LHCN-M2 (cell line): Measurements from ENCODE around the gene HPCAL4. TPM values are rescaled to one million over a fixed set of nuclear protein-coding genes. Genes with fewer than 3 reads are reported as not detected.
A peak's percentile ranks its signal among the peaks of the same experiment; 100 is the strongest.

ENCODE experiments used
- DNase-seq: peaks from one replicate; pipeline ENCODE4 v3.0.0-alpha.2; 2012; ENCODE audit warnings: low read depth
- total RNA-seq: library from RNA; depleted of rRNA; stranded (reverse); fragments of >200 nt; gene quantifications from 2 replicates; pipeline ENCODE4 v1.2.3, GENCODE V29; 2014

Gene HPCAL4
- total RNA-seq, 1 experiment from 2014 or later: 3.1 TPM

DNA sequence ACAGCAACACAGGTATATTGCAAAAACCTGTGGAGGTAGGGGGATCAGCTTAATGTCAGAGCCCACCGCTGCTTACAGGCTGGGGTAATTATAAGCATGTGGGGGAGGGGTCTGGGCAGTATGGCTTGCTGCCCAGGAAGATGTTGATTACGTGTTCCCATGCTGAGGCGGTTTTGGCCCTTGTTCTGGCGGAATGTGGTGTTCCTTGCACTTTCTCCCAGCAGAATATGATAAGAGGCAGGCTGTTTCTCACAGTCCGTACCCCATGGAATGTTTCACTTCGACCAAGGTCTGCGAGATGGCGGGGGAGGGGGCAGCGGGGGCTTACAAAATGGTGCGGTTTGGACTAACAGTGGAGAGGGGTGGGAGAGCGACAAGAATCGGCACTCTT is 9.8 kb upstream of the HPCAL4 start:
- peak; percentile 23 for DNase-seq

DNA sequence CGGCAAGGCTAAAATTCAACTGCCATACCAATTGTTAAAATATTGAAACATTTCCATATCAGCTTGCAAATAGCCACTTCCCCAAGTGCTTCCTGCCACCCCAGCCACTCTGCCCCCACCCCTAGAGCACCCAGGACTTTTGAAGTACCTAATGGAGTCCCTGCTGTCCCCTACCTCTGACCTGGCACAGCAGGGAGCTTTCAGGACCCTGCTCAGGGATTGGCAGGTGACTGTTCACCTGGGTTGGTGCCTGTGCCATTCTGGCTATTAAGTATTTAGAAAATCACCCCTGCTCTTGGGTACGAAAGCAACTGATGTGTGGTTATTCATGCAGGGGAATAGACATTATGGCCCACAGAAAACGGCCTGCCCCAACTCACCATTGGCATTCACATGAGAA is 9.1 kb upstream of the HPCAL4 start:
- DNase-seq: no peak

DNA sequence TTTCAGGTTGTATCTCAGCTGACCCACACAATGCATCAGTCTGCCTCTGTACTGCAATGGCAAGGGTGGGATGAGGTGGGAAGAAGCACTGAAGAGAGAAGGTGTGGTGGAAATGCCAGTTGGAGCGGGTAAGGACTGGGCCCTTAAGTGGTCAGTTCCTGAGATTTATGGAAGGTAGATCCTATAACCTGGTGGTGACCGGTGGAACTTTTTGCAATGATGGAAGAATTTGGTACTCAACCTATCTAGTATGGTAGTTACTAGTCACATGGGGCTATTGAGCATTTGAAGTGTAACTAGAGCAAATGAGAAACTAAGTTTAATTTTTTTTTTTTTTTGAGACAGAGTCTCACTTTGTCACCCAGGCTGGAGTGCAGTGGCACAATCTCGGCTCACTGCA is 8.2 kb upstream of the HPCAL4 start:
- DNase-seq: no peak

DNA sequence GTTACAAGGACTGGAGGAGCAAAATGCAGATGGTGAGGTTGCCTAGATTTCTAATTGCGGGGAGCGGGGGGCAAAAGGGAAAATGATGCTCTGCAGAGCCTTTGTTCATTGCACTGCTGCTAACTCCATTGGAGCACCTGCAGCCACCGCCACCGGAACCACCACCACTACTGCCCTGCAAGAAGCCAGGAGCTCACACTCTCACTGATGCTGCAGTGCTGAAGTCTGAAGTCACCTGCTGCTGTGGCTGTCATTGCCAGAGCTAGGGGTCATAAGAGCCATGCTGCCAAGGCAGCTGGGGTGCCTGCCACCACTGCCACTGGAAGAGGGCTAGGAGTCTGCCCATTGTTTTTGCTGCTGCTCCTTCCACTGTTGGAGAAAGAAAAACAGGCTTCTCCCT is 7.3 kb upstream of the HPCAL4 start:
- no peak for DNase-seq

DNA sequence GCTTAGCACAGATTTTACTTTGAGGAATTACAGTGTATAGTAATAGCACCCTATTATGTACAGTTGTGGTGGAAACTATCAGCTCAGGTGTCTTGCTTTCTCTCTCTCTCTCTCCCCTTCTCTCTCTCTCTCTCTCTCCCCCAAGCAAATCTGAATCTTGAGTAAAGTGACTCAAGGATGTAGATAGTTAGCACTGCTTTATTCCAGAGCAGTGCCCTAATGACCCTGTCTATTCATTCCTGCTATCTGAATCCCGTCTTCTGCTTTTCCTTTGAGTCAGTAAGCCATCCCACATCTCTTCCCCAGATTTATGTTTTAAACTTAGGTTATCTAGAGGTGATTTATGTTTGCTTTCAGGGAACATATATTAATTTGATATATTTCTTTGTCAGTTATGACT is 5.2 kb upstream of the HPCAL4 start:
- no peak for DNase-seq

DNA sequence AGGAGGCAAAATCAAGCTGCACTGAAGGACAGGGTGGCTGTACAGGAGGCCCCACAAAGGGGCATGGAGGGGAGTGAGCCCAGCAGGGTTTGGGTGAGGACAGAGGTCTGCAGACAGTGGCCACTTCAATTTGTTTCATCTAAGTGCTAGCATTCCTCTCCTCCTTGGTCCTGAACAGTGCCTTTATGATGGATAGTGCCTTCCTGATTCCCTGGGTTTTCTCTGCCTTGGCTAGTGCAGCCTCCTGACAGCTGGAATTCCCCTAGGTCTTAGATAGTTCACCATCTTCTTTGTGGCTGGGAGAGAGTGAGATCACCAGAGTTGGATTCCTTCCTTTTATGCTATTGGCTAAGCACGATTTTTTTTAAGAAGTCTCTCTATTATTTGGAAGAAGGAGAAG is 3.8 kb upstream of the HPCAL4 start:
- peak; percentile 28 for DNase-seq

DNA sequence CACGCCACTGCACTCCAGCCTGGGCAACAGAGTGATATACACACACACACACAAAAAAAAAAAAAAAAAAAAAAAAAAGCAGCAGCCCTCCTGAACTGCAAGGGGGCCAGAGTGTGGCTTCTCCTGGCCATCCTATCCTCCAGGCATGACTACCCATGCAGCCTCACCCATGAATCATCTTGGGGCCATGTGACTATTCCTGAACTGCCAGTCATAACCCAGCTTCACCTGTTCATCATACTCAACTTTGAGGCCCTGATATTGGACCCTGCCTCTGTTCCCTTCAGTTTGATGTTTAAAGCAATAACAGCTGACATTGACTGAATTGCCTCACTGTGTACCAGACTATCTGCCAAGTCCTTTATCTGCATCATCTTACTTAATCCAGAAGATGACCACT is 2.8 kb upstream of the HPCAL4 start:
- DNase-seq: peak; percentile 97

DNA sequence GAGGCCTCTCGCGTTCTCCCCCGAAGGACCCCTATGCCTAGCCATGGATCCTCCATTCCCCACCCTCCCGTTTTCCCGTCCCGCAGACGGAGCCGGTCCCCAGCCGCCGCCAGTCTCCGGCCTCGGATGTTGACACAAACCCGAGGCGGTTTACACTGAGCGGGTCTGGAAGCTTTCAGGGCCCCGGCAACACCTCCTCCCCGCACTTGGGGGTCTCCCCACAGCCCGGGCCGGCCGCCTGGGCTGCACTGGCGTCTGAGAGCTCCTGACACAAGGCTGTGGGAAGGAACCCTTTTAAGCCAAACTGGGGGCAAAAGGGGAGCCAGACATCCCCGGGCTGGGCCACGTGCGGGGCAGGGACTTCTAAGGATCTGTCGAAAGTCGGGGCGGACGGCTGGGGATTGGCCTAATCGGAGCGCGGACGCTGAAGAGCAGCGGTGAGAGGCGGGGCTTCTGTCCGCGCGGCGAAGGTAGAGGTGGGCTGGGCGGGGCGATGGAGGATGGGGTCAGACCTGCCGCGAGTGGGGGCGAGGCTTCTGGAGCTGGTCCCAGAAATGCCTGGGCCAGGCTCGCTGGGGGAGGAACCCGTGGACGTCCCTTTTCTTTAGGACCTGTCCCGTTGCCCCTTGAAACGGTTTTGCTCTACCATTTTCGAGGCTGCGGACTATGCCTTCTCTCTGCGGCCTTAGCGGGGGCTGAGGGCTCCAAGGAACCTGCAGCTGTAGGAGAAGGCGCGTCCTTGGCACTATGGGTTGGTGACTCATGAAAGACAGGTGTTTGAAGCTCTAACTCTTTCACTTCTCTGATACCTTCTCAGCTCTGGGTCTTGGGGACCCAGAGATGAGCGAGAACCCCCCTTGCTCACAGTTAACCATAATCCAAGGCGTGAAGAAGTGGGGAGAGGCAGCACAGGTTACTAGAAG is 1.2 kb upstream of the HPCAL4 start:
- no peak for DNase-seq

DNA sequence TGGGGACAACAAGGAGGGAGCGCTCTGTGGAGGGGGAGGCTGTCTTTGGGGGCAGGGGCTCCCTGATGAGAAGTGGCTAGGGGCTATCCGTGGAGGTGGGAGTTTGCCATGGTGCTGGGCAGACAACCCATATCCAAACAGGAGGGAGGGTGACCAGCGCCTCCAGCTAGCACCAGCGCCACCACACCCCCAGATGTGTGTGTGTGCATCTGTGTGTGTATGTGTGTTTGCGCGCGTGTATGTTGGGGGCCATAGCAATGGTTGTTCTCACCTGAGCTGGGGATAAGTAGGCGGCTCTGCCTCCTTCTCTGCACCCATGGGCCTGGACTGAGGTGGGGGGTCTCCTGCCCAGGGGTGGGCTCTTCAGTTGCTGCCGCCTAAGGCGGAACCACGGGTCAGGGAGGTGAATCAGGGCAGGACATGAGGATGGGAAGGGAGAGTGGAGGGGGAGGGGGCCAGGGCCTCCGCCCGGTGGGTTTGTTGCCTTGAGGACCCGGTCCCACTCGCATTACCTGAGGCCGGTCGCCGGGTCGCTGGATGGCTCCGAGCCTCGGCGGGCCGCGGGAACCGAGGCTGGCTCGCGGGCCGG is 345 bp downstream of the HPCAL4 start:
- DNase-seq: no peak

DNA sequence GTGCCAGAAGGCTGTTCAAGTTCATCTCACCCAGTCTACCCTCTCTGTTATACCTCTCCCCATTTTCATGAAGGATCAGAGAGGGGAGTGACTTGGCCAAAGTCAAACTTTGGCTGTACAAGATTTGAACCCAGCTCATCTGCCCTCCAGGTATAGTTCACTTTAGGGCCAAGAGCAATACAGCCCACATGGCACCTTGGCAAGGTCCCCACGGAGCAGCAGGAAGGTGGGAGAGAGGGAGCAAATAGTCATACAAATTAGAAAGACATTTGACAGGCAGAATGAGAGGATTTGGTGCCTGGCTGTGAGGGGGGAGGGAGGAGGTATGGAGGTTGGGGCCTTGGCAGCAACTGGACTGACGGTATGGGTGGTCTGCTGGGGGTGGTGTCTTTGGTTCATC is 1.0 kb downstream of the HPCAL4 start:
- no peak for DNase-seq

DNA sequence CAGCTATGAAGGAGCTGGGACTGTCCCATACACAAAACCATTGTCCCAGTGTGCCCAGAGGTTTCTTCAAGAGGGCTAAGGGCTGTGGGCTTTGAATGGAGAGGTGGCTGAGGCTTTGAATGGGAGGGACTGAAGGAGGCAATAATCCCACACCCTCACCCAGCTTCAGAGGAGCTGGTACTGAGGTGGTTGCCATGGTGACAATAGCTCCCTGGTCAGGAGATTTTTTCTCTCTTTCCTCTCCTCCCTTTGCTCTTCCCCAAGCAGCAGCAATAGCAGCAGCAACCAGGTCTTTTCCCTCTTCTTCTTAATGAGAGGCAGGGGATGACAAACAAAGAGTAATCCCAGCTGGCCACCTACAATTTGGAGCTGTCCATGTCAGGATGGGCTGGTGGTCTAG is 1.6 kb downstream of the HPCAL4 start:
- DNase-seq: no peak

DNA sequence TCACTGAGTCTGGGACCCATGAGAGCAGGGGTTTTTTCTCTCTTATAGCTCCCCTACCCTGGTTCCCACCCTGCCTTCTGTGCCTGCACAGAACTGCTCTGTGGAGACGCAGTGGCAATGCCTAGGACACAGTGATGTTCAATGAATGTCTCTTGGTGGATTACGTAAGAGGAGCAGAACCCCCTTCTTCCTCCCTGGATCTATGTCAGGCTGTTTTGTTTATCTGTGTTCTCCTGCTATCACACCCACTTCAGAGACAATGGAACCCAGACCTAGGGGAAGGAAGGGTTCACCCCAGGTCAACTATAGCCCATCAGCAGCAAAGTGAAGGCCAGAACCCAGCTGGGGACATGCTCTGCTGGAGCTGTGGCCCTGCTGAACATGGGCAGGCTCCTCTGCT is 2.0 kb downstream of the HPCAL4 start:
- DNase-seq: no peak

DNA sequence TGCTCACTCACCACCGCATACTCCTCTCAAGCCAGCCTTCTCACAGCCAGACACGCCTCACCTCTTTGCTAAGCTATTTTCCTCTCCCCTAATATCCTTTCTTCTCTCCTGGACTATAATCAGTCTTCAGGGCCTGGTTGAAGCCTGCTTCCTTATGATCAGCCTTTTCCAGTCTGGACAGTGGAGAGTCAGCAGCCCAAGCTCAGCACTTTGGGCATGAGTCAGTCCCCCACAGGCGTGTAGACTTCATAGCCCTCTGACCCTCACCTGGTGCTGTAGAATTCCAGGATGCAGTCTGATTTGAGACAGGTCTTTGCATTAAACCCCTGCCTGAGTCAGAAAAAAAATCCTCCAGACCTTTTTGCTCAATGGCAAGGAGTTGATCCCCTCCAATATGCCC is 2.5 kb downstream of the HPCAL4 start:
- no peak for DNase-seq

DNA sequence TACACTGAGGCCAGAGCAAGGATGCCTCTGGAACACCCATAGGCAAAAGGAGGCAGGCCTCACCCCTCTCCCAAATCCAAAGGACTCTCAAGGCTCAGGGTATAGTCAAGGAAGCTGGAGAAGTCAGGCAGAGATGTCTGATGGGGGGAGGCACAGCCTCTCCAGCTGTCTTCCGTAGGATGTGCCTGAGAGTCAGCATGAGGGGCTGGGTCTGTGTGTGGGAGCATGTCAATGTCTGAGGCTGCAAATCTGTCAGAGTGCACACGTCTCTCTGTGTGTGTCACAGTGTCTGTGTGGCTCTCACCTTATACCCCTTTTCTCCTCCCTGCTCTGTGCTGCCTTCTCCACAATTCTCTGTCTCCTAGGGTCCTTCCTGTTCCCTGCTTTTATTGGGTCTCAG is 4.0 kb downstream of the HPCAL4 start:
- DNase-seq: no peak

DNA sequence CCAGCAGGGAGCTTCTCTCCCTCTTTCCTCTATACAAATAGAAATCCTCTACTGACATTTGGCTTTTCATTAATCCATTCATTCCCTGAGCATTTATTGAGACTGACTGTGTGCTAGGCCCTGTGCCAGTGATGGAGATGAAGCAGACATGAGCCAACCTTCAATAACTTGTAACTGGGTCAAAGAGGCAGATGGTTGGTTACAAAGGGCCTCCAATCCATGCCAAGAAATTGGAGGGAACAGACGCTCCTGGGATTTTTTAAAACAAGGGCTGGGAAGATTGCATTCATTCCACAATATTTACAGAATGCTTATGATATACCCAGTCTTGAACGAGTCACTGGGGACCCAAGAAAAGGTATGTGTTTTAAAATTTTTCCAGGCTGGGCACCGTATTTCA is 6.2 kb downstream of the HPCAL4 start:
- no peak for DNase-seq

DNA sequence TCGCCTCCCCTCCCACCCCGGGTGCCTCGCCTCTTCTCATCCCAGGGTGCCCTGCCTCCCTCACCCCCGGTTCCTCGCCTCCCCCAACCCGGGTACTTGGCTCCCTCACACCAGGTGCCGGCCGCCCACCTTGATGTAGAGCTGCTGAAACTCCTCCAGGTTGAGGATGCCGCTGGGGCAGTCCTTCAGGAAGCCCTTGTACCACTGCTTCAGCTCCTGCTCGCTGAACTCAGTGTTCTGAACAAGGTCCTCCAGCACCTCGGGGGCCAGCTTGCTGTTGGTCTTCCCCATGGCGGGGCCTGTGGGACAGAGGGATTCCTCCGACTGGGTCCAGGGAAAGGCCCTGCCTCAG is 6.9 kb downstream of the HPCAL4 start:
- no peak for DNase-seq

DNA sequence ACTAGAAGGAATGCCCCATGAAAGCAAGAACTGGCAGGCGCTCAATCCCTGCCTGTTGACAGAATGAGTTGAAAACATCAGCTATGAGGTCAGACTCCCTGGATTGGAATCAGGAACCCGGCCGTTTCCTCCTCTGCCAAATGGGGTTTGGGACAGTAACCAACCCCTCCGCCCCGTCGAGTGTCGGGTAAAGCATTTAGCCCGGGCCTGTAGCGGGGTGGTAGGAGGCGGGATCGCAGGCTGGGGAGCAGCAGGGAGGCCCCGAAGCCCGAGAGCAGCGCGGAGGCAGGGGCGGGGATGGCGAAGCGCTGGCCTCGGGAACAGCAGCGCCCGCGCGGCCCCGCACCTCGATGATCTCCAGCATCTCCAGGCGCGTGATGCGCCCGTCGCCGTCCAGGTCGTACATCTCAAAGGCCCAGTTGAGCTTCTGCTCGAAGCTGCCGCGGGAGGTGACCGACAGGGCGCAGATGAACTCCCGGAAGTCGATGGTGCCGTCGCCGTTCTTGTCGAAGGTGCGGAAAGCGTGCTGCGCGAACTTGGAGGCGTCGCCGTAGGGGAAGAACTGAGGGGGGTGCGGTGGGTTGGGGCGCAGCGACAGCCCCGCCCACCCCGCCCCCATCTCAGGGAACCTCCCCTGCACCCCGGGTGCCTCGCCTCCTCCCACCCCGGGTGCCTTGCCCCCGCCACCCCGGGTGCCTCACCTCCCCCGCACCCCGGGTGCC is 7.5 kb downstream of the HPCAL4 start:
- no peak for DNase-seq

DNA sequence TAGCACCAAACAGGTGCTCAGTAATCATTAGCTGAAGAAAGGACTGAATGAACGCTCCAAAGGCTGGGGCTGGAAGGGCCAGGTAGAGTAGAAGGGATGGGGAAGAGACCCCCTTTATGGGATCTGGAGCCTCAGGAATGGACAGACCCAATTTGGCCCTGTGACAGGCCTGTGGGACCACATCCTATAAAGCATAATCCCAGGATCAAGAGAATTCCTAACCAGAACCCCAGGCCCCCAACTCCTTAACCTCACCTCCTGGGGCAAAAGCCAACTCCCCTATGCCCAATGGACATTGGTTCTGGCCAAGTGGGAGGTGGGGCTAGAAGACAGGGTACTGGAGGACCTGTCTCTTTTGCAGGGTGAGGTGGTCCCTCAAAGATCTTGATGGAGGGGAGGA is 9.2 kb downstream of the HPCAL4 start:
- DNase-seq: no peak

DNA sequence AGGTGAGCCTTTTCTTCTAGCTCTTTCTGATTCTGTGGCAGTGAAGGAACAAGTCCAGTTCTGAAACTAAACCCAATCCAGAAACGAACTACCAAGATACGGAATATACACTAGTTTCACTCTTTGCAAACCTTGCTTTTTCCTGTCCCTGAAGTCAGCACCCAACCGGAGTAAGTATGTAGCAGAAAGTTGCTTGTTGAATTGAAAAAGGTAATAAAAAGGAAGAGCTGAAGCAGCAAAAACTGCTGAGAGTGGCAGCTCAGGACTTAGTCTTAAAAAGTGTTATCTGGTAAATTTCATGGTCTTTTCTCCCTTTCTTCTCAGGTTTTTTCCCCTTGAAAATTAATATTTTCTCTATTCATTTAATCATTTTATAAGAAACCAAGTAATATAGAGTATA is 9.9 kb downstream of the HPCAL4 start:
- no peak for DNase-seq

DNA sequence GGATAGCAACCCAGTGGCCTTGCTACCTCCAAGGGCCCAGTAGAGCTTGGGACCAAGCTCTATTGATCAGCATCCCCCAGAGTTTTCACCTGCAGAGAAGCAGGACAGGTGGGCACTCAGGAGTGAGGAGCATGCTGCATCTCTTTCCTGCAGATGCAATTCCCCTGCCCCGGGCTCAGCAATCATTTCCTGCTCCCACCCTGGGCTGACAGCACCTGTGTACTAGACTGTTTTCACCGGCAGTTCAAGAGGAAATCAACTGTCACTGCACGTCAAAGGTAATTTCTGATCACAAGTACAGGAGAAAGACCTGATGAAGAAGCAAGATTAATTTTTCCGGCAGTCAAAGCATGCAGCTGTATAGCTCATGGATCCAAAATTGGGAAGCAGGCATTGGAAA is 10.5 kb downstream of the HPCAL4 start:
- DNase-seq: no peak

DNA sequence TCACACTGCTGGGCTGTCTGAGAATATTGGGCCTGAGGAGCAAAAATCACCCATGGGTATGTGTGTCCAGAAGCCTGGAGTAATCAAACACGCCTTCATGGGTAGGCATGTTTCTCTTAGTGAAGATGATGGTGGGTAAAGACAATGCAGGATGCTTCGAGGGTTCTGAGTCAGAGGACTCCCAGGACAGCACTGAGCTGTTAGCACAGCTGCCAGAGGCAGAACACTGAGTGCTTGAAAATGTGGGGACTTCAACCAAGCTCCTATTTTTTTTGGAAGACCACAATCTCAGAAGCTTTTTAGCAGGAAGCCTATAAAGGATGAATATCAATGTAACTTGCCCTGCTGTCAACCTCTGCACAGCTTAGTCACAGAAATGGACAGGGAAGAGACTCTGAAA is 11.4 kb downstream of the HPCAL4 start:
- peak; percentile 90 for DNase-seq

DNA sequence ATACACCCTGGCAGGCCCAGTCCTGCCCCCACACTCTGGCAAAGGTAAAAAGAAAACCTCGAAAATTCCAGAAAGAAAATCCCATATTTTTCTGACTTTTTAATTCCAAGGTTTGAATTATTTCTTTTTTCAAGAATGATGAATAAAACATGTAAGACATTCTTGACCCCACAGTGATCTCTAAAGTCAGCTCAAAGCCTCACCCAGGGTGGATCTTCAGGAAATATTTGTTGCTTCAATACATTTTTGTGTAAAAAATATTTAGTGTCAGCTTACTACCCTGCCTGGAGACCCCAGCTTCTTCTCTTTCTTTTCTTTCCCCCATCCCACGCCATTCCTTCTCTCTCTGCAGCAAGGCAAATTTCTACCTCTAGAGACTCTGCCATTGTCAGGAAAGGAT is 12.3 kb downstream of the HPCAL4 start:
- no peak for DNase-seq

DNA sequence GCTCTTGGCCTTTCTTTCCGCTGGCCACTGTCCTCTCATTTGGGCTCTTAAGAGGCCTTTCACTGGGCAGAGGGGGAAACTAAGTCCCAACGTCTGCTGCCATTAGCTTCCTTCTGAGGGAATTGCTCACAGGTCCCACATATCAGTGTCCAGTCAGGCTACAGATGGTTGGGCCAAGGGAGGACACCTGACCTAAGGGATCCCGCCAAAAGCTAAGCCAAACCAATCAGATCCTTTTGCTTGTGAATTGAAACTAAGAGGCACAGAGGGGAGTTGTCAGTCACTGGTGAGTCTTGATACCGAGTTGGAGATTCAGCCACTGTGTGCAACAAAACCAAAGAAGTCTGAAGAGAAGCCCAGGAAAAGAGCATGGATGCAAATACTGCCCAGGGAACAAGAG is 13.6 kb downstream of the HPCAL4 start:
- DNase-seq: no peak
